ENCODE results near the gene NPFFR2.
"Not testable (repeated sequence)": the region's sequence is repeated elsewhere in the genome, so short reads cannot be mapped to it uniquely, and the experiment has no call there.

- TF ChIP-seq EZH2phosphoT487 (IDR thresholded peaks at IDR 0.05; ENCODE audit: insufficient read depth, low read depth); EZH2 (IDR thresholded peaks at IDR 0.05; ENCODE audit: insufficient read depth, poor library complexity, severe bottlenecking): not testable (repeated sequence)
Observed at GRCh38 chr4:72153634-72154033, 121.8 kb downstream of the NPFFR2 start.
